Nephron progenitor cell (in vitro differentiated cells): ENCODE measurements around the gene TSEN15.

ENCODE experiments used
- DNase-seq: peaks from one replicate; pipeline ENCODE4 v3.0.0; 2021
- H3K27ac Mint-ChIP-seq: 2 replicates; pipeline ENCODE4 v1.8.0; 2021; ENCODE audit warnings: mild to moderate bottlenecking, moderate library complexity, mixed read lengths
- H3K27me3 Mint-ChIP-seq: 2 replicates; pipeline ENCODE4 v1.8.0; 2021; ENCODE audit warnings: mild to moderate bottlenecking, low read depth, mixed read lengths; ENCODE audit not compliant: poor library complexity
- H3K36me3 Mint-ChIP-seq: 2 replicates; pipeline ENCODE4 v1.8.0; 2021; ENCODE audit warnings: low read depth, mixed read lengths
- H3K4me1 Mint-ChIP-seq: 2 replicates; pipeline ENCODE4 v1.8.0; 2021; ENCODE audit warnings: mixed read lengths
- H3K4me3 Mint-ChIP-seq: 2 replicates; pipeline ENCODE4 v1.8.0; 2021; ENCODE audit warnings: mild to moderate bottlenecking, moderate library complexity, mixed read lengths
- H3K9me3 Mint-ChIP-seq: 2 replicates; pipeline ENCODE4 v1.8.0; 2021; ENCODE audit warnings: mild to moderate bottlenecking, moderate library complexity, mixed read lengths
- TF ChIP-seq, protein P1 (sequence below): fragments of 200-600 bp; sonication (generic); IDR thresholded peaks from 2 replicates; pipeline ENCODE4 v1.5.0; 2021; ENCODE audit warnings: antibody characterized with exemption

The TSEN15 gene

DNA sequence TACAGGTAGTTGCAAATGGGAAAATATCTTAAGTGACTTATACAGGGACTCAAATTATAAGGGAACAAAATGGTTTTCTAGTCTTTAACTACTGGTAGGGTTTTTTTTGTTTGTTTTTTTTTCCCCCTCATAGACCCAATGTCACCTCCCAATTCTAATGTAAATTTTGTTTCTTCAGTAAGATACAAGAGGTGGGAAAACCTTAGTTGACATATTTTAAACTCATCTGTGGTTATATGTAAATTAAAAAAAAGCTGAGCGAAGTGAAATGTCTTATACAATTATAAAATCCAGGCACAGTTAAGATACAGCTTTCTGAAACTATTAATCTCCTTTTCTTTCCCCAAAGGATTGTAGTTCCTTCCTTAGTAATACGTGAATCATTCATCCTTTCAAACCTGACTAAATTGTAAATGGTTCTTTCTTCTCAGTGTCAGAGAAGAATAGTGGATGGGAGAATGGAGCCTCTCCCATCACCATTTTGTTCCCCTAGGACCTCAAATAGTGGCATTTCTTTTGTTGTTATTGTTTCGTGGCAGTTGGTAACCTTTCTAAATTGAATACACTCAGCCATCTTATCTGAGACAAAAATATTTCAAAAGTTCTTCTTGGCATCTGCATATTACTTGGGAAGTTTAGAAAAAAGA lies 11.2 kb downstream of the TSEN15 start:
- Mint-ChIP-seq H3K9me3 (peaks cover 21% of the 10 kb centered on the region), H3K4me1 (peaks cover 9% of the 10 kb centered on the region), H3K4me3 (no peak overlapping the region), H3K27ac (no peak overlapping the region), H3K27me3 (no peaks in the 10 kb centered on the region), H3K36me3 (peaks cover 80% of the 10 kb centered on the region)
- TF ChIP-seq, protein P1, sequence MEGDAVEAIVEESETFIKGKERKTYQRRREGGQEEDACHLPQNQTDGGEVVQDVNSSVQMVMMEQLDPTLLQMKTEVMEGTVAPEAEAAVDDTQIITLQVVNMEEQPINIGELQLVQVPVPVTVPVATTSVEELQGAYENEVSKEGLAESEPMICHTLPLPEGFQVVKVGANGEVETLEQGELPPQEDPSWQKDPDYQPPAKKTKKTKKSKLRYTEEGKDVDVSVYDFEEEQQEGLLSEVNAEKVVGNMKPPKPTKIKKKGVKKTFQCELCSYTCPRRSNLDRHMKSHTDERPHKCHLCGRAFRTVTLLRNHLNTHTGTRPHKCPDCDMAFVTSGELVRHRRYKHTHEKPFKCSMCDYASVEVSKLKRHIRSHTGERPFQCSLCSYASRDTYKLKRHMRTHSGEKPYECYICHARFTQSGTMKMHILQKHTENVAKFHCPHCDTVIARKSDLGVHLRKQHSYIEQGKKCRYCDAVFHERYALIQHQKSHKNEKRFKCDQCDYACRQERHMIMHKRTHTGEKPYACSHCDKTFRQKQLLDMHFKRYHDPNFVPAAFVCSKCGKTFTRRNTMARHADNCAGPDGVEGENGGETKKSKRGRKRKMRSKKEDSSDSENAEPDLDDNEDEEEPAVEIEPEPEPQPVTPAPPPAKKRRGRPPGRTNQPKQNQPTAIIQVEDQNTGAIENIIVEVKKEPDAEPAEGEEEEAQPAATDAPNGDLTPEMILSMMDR: no peak
- no peak for DNase-seq

DNA sequence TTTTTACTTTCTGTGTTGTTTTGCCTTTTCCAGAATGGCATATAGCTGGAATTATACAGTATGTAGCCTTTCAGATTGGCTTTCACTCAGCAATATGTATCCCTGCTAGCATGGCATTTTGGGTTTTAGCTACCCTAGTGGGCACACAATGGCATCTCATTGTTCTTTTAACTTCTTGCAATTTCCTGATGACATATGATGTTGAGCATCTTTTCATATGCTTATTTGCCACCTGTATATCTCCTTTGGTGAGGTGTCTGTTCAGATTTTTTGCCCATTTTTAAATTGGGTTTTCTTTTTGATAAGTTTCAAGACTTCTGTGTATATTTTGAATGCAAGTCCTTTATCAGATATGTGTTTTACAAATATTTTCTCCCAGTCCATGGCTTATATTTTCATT lies 14.0 kb downstream of the TSEN15 start:
- no peak overlapping the region for H3K27ac Mint-ChIP-seq

DNA sequence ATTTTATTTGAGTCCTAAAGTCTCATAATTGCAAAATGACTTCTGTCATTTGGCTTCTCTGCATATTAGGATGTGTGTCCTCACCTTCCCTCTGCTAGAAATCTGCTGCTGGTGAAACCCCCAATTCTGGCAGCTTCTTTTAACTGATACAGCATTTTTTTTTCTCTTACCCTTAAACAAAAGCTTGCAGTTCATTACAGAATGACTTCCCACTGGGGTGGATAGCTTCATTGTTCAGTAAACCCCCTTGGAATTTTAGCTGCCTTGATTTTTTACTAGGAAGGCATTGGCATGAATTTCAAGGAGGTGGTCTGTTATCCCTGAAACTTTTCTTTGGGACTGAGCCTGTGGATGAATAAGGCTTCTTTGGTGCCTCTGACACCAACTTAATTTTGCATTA lies 16.8 kb downstream of the TSEN15 start:
- DNase-seq: no peak
- Mint-ChIP-seq H3K27ac (no peak overlapping the region), H3K27me3 (no peaks in the 10 kb centered on the region)

More for the DNA sequence above, 14.0 kb downstream of the TSEN15 start:
- DNase-seq: no peak
- Mint-ChIP-seq H3K27me3 (no peaks in the 10 kb centered on the region), H3K36me3 (peaks cover 59% of the 10 kb centered on the region), H3K9me3 (peaks cover 6% of the 10 kb centered on the region), H3K4me1 (peaks cover 9% of the 10 kb centered on the region), H3K4me3 (no peak overlapping the region)
- TF ChIP-seq, protein P1: no peak

DNA sequence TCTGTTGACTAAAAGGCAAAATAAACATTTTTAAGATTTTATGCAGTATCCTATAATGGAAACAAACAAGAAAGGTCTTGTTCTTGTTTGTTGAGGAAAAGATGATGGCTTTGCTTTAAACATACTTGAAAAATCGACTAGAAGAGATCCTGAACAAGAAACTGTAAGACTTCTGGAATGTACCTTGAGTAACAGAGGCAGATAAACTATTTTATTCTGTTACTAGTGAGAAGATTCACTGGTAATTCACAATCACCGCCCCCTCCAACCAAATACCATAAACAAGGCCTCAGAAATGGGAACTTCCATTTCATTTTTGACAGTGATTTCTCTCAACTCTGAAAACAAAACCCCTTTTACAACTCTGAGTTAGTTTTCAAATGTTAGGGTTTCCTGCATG lies 18.1 kb downstream of the TSEN15 start:
- H3K36me3 Mint-ChIP-seq: peaks cover 60% of the 10 kb centered on the region
- TF ChIP-seq, protein P1: no peak

More for the DNA sequence above, 16.8 kb downstream of the TSEN15 start:
- H3K4me1 Mint-ChIP-seq: no peaks in the 10 kb centered on the region
- H3K9me3 Mint-ChIP-seq: peaks cover 6% of the 10 kb centered on the region
- no peak overlapping the region for H3K4me3 Mint-ChIP-seq
- peaks cover 57% of the 10 kb centered on the region for H3K36me3 Mint-ChIP-seq
- TF ChIP-seq, protein P1: no peak

DNA sequence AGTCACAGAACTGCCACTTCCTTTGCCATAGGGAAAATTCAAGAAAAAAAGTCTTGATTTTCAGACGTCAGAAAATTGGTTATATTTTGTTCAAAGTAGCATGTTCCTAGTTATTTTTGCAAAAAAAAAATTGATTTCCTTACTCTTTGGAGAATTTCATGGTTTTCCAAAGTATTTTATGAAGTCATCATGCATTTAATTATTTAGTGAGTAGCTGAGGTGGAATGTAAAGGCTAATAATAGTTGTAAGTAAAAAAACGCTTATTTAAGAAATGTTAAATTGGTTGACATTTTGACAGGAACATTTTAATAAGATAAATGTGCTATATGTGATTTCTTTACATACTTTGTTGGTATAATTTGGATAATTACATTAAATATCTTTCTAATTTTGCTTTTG lies 20.8 kb downstream of the TSEN15 start:
- TF ChIP-seq, protein P1: no peak
- H3K27me3 Mint-ChIP-seq: no peaks in the 10 kb centered on the region
- H3K4me1 Mint-ChIP-seq: no peaks in the 10 kb centered on the region
- no peak overlapping the region for H3K4me3 Mint-ChIP-seq
- DNase-seq: no peak
- peaks cover 45% of the 10 kb centered on the region for H3K36me3 Mint-ChIP-seq
- peaks cover 6% of the 10 kb centered on the region for H3K9me3 Mint-ChIP-seq
- H3K27ac Mint-ChIP-seq: no peak overlapping the region

More for the DNA sequence above, 18.1 kb downstream of the TSEN15 start:
- Mint-ChIP-seq H3K4me1 (no peaks in the 10 kb centered on the region), H3K9me3 (peaks cover 6% of the 10 kb centered on the region), H3K27me3 (no peaks in the 10 kb centered on the region), H3K27ac (no peak overlapping the region), H3K4me3 (no peak overlapping the region)
- DNase-seq: no peak

DNA sequence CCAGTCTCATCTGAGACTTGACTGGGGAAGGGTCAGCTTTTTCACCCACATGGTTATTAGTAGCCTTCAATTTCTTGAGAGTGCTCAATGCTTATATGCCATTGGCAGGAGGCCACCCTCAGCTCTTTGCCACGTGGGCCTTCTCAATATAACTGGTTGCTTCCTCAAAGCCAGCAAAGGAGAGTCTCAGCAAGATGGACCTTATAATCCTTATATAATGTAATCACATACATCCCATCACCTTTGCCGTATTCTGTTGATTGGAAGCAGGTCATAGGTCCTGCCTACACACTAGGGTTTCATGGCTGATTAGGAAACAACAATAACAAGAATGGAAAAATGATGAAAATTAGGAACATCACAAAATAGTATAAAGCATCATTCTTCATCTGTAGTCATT lies 22.9 kb downstream of the TSEN15 start:
- DNase-seq: no peak
- Mint-ChIP-seq H3K36me3 (peaks cover 46% of the 10 kb centered on the region), H3K4me3 (no peak overlapping the region), H3K4me1 (no peaks in the 10 kb centered on the region), H3K27ac (no peak overlapping the region), H3K27me3 (no peaks in the 10 kb centered on the region), H3K9me3 (peaks cover 9% of the 10 kb centered on the region)
- TF ChIP-seq, protein P1: no peak
